IMR-90 (cell line): Measurements from ENCODE around the gene RPS6KL1.

Source experiments
- CEBPB ChIP-seq: IDR thresholded peaks from 2 replicates; pipeline ENCODE4 v1.6.1; 2012; ENCODE audit warnings: low read depth, low read length, improper control_type of control experiment
- CTCF ChIP-seq: conservative IDR thresholded peaks from 2 replicates; pipeline ENCODE4 v1.5.1; 2012; ENCODE audit warnings: mild to moderate bottlenecking, low read depth, low read length, improper control_type of control experiment
- FOS ChIP-seq: fragments of 150-350 bp; IDR thresholded peaks from 2 replicates; pipeline ENCODE4 v1.6.1; 2016; ENCODE audit warnings: low read depth, low read length
- MAFK ChIP-seq: IDR thresholded peaks from 2 replicates; pipeline ENCODE4 v1.6.1; 2012; ENCODE audit warnings: low read depth, low read length, improper control_type of control experiment
- MXI1 ChIP-seq: IDR thresholded peaks from 2 replicates; pipeline ENCODE4 v1.6.1; 2012; ENCODE audit warnings: low read depth, mild to moderate bottlenecking, low read length, moderate library complexity, borderline replicate concordance
- POLR2A ChIP-seq: IDR thresholded peaks from 2 replicates; pipeline ENCODE4 v1.6.1; 2012; ENCODE audit warnings: mild to moderate bottlenecking, low read depth, low read length
- RAD21 ChIP-seq: IDR thresholded peaks from 2 replicates; pipeline ENCODE4 v1.6.1; 2012; ENCODE audit warnings: low read length, improper control_type of control experiment
- RCOR1 ChIP-seq: IDR thresholded peaks from 2 replicates; pipeline ENCODE4 v1.6.1; 2012; ENCODE audit warnings: mild to moderate bottlenecking, low read length, improper control_type of control experiment; ENCODE audit not compliant: insufficient replicate concordance

- TF ChIP-seq CTCF (no peak), RCOR1 (no peak), RAD21 (no peak), POLR2A (no peak), MAFK (no peak), CEBPB (no peak), FOS (no peak), MXI1 (no peak)
These were observed 891 bp downstream of the RPS6KL1 start for GRCh38 chr14:74921987-74922751.
